Small intestine (tissue), 7 donors: ENCODE measurements around the gene ITFG1. TPM values are rescaled to one million over a fixed set of nuclear protein-coding genes. Genes with fewer than 3 reads are reported as not detected.
"Not testable (repeated sequence)": the region's sequence is repeated elsewhere in the genome, so short reads cannot be mapped to it uniquely, and the experiment has no call there.

Experiments
- DNase-seq, 2 donors: peaks; one replicate each; pipeline versions ENCODE4 v3.0.0 to v3.0.0-alpha.2; 2013
- FAIRE-seq: peaks from 2 replicates; lab custom pipeline; 2012; peaks lifted over from hg19 to GRCh38; lab: Jason Lieb, UNC
- H3K27ac ChIP-seq, 3 donors: one replicate each; pipeline ENCODE4 v1.5.1; 2013; ENCODE audit warnings: low read length in 2 of 3, mild to moderate bottlenecking in 2 of 3, control low read depth in 1 of 3, inconsistent platforms in 1 of 3, low read depth in 1 of 3, moderate library complexity in 1 of 3
- H3K27me3 ChIP-seq, 3 donors: one replicate each; pipeline ENCODE4 v1.6.1; 2013; ENCODE audit warnings: low read length in 3 of 3, inconsistent platforms in 1 of 3; ENCODE audit not compliant: control insufficient read depth in 3 of 3, insufficient read depth in 3 of 3
- H3K36me3 ChIP-seq, 3 donors: one replicate each; pipeline ENCODE4 v1.6.1; 2013; ENCODE audit warnings: low read length in 3 of 3, inconsistent platforms in 1 of 3, low read depth in 1 of 3, mild to moderate bottlenecking in 1 of 3, moderate library complexity in 1 of 3; ENCODE audit not compliant: control insufficient read depth in 3 of 3, insufficient read depth in 2 of 3
- H3K4me1 ChIP-seq, 3 donors: one replicate each; pipeline ENCODE4 v1.6.1; 2013; ENCODE audit warnings: low read length in 2 of 3, inconsistent platforms in 1 of 3, low read depth in 1 of 3, mild to moderate bottlenecking in 1 of 3, moderate library complexity in 1 of 3; ENCODE audit not compliant: control insufficient read depth in 3 of 3, insufficient read depth in 2 of 3
- H3K4me3 ChIP-seq, 3 donors: one replicate each; pipeline ENCODE4 v1.5.1; 2013; ENCODE audit warnings: low read length in 3 of 3, control low read depth in 1 of 3, inconsistent platforms in 1 of 3, low read depth in 1 of 3, mild to moderate bottlenecking in 1 of 3, moderate library complexity in 1 of 3
- H3K9me3 ChIP-seq, 2 donors: one replicate each; pipeline ENCODE4 v1.6.1; 2013; ENCODE audit warnings: low read depth in 1 of 2, low read length in 1 of 2; ENCODE audit not compliant: control insufficient read depth in 2 of 2, insufficient read depth in 1 of 2
- WGBS, 3 donors: extraction: QIAGEN DNeasy Blood & Tissue Kit; methylation state at CpG; one replicate each; pipeline ENCODE4 v1.1.7; 2013; 5-methylcytosine and 5-hydroxymethylcytosine counted together
- polyA plus RNA-seq, 4 donors: library from polyadenylated mRNA; stranded (reverse) in 3 of 4; unstranded in 1 of 4; fragments of 200-250 nt in 3 of 4; fragments of 120-200 nt in 1 of 4; gene quantifications; one replicate each; pipeline versions ENCODE4 v1.2.1 to v1.2.3, GENCODE V29; 2013
- donor health status: healthy with polysubstance abuse.
- donor health status: control.
- donor health status: control.
- donor health status: Bipolar disorder and iron deficiency.
- donor health status: healthy.

The ITFG1 gene
- polyA plus RNA-seq, 4 donors, result 19.5 to 59.9 (median 25.5) TPM

- FAIRE-seq, result no peak
- 1 to 3% (median 1%) methylated on average over 8 of the region's 8 CpGs for WGBS, 3 donors
- Histone ChIP-seq H3K27ac (no peak overlapping the region), H3K4me1 (peaks cover 0 to 3% (median 2%) of the 10 kb centered on the region in 3 donors), H3K9me3 (no peaks in the 10 kb centered on the region), H3K27me3 (peaks cover 0 to 11% (median 2%) of the 10 kb centered on the region in 3 donors), H3K36me3 (no peaks in the 10 kb centered on the region), H3K4me3 (peak overlapping the region in 2 of 3 donors; percentile 7 to 63)
- DNase-seq, result peak in 1 of 2 donors; percentile 16
These were observed 318.4 kb downstream of the ITFG1 start for GRCh38 chr16:47142486-47142820.

- DNase-seq (peak; percentile 85 to 88), FAIRE-seq (no peak)
- peaks cover 0 to 3% (median 2%) of the 10 kb centered on the region in 3 donors for H3K4me1 ChIP-seq
- H3K36me3 ChIP-seq, result no peaks in the 10 kb centered on the region
- 0 to 2% (median 1%) methylated on average over 26 of the region's 26 CpGs for WGBS, 3 donors
- H3K27ac ChIP-seq, result no peak overlapping the region
- H3K9me3 ChIP-seq, result no peaks in the 10 kb centered on the region
- peaks cover 0 to 11% (median 2%) of the 10 kb centered on the region in 3 donors for H3K27me3 ChIP-seq
- H3K4me3 ChIP-seq, result peak overlapping the region in 2 of 3 donors; percentile 29 to 37
These were observed 318.9 kb downstream of the ITFG1 start for GRCh38 chr16:47141773-47142485.

- H3K4me1 ChIP-seq, result peaks cover 0 to 3% (median 2%) of the 10 kb centered on the region in 3 donors
- no peak for DNase-seq
- WGBS, 3 donors, result 78 to 79% (median 79%) methylated on average over 4 of the region's 4 CpGs
- no peak overlapping the region for H3K27ac ChIP-seq
- no peaks in the 10 kb centered on the region for H3K36me3 ChIP-seq
- no peak overlapping the region for H3K4me3 ChIP-seq
- H3K9me3 ChIP-seq, result no peaks in the 10 kb centered on the region
- H3K27me3 ChIP-seq, result peaks cover 0 to 11% (median 2%) of the 10 kb centered on the region in 3 donors
- no peak for FAIRE-seq
These were observed 320.2 kb downstream of the ITFG1 start for GRCh38 chr16:47140686-47141085.

- no peak for DNase-seq
- Histone ChIP-seq H3K27me3 (peaks cover 0 to 10% (median 2%) of the 10 kb centered on the region in 3 donors), H3K27ac (no peak overlapping the region), H3K9me3 (no peaks in the 10 kb centered on the region), H3K36me3 (no peaks in the 10 kb centered on the region), H3K4me3 (no peak overlapping the region), H3K4me1 (peaks cover 0 to 3% (median 2%) of the 10 kb centered on the region in 3 donors)
- 51 to 60% (median 56%) methylated on average over 3 of the region's 3 CpGs for WGBS, 3 donors
- no peak for FAIRE-seq
These were observed 321.2 kb downstream of the ITFG1 start for GRCh38 chr16:47139561-47140185.

- not testable (repeated sequence) for H3K36me3 ChIP-seq, H3K27me3 ChIP-seq, H3K27ac ChIP-seq, H3K4me3 ChIP-seq, FAIRE-seq, H3K4me1 ChIP-seq, H3K9me3 ChIP-seq, DNase-seq
- 72 to 82% (median 79%) methylated on average over 9 of the region's 9 CpGs for WGBS, 3 donors
These were observed 322.9 kb downstream of the ITFG1 start for GRCh38 chr16:47137925-47138324.

GRCh38 chr16:47136099-47136842 is 324.6 kb downstream of the ITFG1 start:
- no peaks in the 10 kb centered on the region for H3K9me3 ChIP-seq
- no peak overlapping the region for H3K27ac ChIP-seq
- 73 to 82% (median 74%) methylated on average over 8 of the region's 8 CpGs for WGBS, 3 donors
- H3K36me3 ChIP-seq, result no peaks in the 10 kb centered on the region
- peak in 1 of 2 donors; percentile 37 for DNase-seq
- FAIRE-seq, result no peak
- no peaks in the 10 kb centered on the region for H3K4me1 ChIP-seq
- H3K4me3 ChIP-seq, result no peak overlapping the region
- H3K27me3 ChIP-seq, result no peaks in the 10 kb centered on the region

- no peak overlapping the region for H3K27ac ChIP-seq
These were observed 326.3 kb downstream of the ITFG1 start for GRCh38 chr16:47134550-47134949.

GRCh38 chr16:47132308-47132707 is 328.6 kb downstream of the ITFG1 start:
- Histone ChIP-seq H3K4me1 (no peaks in the 10 kb centered on the region), H3K4me3 (no peak overlapping the region), H3K27ac (no peak overlapping the region), H3K9me3 (no peaks in the 10 kb centered on the region), H3K27me3 (no peaks in the 10 kb centered on the region), H3K36me3 (no peaks in the 10 kb centered on the region)
- DNase-seq (no peak), FAIRE-seq (no peak)

More at GRCh38 chr16:47134550-47134949, 326.3 kb downstream of the ITFG1 start:
- no peak overlapping the region for H3K4me3 ChIP-seq
- no peaks in the 10 kb centered on the region for H3K9me3 ChIP-seq
- no peaks in the 10 kb centered on the region for H3K4me1 ChIP-seq
- DNase-seq, result no peak
- no peaks in the 10 kb centered on the region for H3K27me3 ChIP-seq
- H3K36me3 ChIP-seq, result no peaks in the 10 kb centered on the region
- FAIRE-seq, result no peak
- WGBS, 3 donors, result 89 to 91% (median 90%) methylated on average over 4 of the region's 4 CpGs
